KOPT-K1 (cell line): ENCODE results near the gene EAF2.

Experiments used
- H3K27ac ChIP-seq: fragments of 200-600 bp; sonication (generic); 2 replicates; pipeline ENCODE4 v1.5.1; 2016; ENCODE audit warnings: antibody characterized with exemption, mild to moderate bottlenecking, low read depth, low read length; ENCODE audit not compliant: poor library complexity, severe bottlenecking
- H3K36me3 ChIP-seq: fragments of 200-600 bp; sonication (generic); 2 replicates; pipeline ENCODE4 v1.5.1; 2017; ENCODE audit warnings: antibody characterized with exemption, mild to moderate bottlenecking, low read length, moderate library complexity; ENCODE audit not compliant: insufficient read depth
- H3K9me3 ChIP-seq: fragments of 200-600 bp; sonication (generic); 2 replicates; pipeline ENCODE4 v1.5.1; 2017; ENCODE audit warnings: antibody characterized with exemption, low read length, mild to moderate bottlenecking; ENCODE audit not compliant: insufficient read depth, poor library complexity, severe bottlenecking

Gene EAF2

DNA sequence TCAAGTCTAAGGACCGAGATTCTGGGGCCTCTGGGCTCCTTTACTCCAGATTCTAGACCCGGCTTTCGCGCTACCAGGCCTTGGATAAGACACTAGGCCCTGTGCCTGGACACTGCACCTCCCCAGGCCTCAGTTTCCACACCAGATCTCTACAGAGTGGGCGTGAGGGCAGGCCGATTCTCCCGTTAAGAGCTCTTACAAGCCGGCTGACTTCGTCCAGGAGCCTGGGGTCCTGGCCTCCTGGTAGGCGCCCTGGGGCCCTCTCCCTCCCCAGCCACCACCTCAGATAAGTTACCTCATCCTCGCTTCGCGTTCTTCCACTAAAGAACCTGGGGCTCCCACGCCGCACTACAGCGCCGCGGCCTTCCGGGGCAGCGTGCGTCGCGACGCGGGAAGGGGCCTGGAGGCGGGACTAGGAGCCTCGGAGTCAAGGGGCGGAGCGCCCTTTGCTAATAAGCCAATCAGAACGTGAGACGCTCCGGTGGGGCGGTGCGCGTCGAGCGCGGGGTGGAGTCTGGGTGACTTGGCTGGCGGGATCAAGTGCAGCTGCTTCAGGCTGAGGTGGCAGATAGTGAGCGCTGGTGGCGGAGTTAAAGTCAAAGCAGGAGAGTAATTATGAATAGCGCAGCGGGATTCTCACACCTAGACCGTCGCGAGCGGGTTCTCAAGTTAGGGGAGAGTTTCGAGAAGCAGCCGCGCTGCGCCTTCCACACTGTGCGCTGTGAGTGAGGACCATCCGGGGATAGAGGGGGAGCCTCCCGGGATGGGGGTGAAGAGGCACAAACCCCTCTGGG is at the start of gene EAF2, which contains the start of gene IQCB1:
TSS of gene EAF2 (plus strand) at position 539 of the 794 bp plus-strand sequence. CDS start at position 616, 77 bp downstream.
TSS of gene IQCB1 (minus strand) at position 390 of the 794 bp plus-strand sequence. CDS start 6,100 bp downstream, outside the sequence.
- H3K27ac ChIP-seq = peak within 1 kb of the TSS; percentile 85
- no peaks in the 10 kb centered on the region for H3K9me3 ChIP-seq
- peaks cover 30% of the 10 kb centered on the region for H3K36me3 ChIP-seq

DNA sequence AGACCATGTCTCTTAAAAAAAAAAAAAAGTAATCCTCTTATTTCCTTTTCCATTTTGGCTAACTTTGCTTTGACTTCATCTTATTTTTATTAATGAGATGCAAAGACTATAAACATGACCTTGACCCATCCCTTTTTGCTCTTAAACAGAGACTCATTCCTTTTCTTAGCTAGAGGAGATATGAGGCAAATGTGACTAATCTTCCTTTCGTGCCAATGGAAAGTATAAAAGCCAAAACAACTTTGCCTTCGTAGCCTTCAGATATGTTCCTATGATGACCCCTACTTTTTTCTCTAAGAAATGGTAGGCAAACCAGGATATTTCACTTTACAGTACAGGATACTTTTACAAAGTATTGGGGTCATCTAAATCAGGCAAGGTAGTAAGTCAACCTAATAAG is 48.5 kb upstream of the EAF2 start:
- no peaks in the 10 kb centered on the region for H3K9me3 ChIP-seq
- peaks cover 99% of the 10 kb centered on the region for H3K36me3 ChIP-seq
- H3K27ac ChIP-seq = no peak overlapping the region

DNA sequence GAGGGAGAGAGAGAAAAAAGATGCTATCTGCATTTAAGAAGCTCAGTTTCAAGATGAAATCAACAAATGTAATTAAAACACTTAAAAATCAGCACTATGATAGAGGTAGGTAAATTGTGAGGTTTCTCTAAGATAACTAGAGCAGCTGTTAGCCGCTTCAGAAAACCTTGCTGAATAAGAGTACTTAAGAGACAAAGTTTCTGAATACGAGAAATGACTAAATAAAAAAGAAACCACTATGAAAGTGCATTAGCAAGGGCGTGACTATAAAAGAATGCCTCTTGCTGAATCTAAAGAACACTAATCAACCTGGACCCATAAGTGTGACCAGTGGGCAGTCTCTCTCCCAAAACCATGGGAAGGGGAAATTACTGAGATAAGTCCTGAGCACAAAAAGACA is 41.9 kb upstream of the EAF2 start:
- Histone ChIP-seq H3K9me3 (no peaks in the 10 kb centered on the region), H3K36me3 (peaks cover 97% of the 10 kb centered on the region), H3K27ac (no peak overlapping the region)

DNA sequence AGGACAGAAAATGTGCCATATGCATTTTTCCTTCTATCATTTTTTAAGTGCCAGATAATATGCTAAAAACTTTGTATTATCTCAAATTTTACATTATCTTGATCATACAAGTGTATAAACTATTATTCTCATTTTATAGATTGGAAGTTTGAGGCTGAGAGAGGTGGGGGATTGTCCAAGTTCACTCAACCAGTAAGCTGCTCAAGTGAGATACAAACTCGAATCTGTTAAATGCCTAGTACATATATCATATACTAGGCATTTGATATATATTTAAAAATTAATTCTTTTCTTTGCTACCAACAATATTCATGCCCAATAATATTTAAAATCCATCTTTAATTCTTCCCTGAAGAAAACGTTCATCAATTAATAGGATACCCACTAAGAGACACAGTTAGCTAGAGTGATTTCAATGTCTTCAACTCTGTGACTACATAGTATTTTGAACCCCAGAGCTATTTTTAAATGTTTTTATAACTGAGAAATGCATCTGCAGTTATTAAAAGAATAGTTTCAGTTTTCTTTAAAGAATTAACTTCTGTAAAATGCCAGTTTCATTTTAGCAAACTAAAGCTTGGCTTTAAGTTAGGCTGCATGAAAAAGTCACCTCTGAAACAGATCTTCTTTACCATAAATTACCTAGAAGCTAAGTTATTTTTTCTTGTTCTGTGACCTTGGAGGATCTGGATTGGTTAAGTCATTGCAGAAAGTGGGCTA is 40.6 kb upstream of the EAF2 start:
- Histone ChIP-seq H3K27ac (no peak overlapping the region), H3K36me3 (peaks cover 97% of the 10 kb centered on the region), H3K9me3 (no peaks in the 10 kb centered on the region)

DNA sequence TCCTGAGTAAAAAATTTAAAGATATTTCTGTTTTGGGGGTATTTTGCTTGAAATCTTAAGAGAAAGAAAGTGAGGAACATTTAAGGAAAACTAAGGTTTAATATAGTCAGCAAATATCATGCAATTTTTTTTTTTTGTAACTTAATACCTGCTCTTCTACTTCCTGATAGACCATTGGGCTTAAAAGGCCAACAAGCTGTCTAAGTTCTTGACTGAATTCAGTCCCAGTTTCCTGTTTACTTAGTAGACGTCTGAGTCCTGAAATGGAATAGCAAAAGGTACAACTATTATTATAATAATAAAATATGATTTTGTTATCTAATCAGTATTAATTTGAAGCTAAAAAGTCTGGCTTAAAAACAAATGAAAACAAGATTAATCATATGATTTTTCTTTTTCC is 38.0 kb upstream of the EAF2 start:
- H3K36me3 ChIP-seq = peaks cover 96% of the 10 kb centered on the region
- H3K9me3 ChIP-seq = no peaks in the 10 kb centered on the region
- no peak overlapping the region for H3K27ac ChIP-seq

DNA sequence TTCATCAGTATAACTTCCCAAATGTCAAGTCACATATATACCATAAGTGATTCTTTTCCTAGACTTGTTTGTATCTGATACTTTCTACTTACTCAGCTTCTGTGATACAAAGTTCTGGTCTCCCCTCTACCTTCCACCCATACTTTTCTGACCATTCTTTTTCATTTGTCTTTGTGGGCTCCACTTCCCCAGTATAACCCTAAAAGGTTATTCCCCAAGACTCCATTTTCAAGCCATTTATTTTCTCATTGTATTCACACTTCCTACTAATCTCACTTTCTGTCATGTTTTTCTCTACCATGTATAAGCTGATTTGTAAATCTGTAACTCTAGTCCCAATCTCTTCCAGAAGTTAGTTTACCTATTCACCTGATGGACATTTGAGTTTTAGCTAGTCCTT is 34.1 kb upstream of the EAF2 start:
- no peak overlapping the region for H3K27ac ChIP-seq
- peaks cover 96% of the 10 kb centered on the region for H3K36me3 ChIP-seq
- no peaks in the 10 kb centered on the region for H3K9me3 ChIP-seq

DNA sequence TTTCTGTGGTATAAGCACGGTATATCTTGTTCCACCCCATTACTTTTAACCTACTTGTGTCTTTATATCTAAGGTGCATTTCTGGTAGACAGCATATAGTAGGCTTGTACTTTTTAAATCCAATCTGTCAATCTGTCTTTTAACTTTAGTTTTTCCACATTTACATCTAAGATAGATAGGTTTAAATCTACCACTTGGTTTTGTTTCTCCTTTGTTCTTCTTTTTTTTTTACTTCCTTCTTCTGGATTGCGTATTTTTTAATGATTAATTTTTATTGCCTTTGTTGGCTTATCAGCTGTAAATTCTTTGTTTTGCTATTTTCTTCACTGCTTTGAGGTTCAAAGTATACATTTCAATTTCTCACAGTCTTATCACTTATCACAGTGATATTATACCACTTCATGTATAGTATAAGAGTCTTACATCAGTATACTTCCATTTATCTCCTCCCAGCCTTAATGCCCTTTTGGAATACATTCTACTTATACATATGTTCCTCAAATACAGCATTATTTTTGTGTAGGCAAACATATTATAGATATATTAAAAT is 31.2 kb upstream of the EAF2 start:
- Histone ChIP-seq H3K36me3 (peaks cover 98% of the 10 kb centered on the region), H3K27ac (no peak overlapping the region), H3K9me3 (no peaks in the 10 kb centered on the region)

DNA sequence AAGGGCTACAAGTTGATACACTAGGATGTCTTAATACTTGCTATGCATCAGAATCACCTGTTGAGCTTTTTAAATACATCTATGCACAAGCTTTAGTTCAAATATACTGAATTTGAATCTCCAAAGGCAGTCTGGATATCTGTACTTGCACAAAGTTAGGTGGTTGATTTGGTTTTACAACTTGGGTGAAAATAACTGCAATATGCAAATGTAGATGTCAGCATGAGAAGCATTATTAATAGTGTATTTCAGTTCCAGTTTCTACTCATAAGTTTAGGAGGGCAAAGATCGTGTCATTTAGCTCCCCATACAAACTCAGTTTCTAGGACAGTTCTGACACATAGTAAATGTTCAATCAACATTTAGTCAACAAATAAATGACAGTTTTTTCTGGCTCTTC is 25.8 kb upstream of the EAF2 start:
- Histone ChIP-seq H3K9me3 (no peaks in the 10 kb centered on the region), H3K27ac (no peak overlapping the region), H3K36me3 (peaks cover 83% of the 10 kb centered on the region)

DNA sequence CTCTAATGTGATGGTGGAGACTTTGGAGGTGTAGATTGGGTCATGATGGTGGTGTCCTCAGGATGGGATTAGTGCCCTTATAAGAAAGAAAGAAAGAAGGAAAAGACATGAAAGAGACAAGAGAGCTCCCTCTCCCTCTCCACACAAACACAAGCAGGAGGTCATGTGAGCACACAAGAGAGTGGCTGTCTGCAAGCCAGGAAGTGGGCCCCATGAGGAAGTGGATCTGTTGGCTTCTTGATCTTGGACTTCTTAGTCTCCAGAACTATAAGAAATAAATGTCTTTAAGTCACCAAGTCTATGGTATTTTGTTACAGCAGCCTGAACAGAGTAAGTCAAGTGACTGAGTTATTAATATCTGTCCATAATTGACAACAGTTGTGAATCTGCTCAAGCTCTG is 17.3 kb upstream of the EAF2 start:
- peaks cover 33% of the 10 kb centered on the region for H3K9me3 ChIP-seq
- H3K27ac ChIP-seq = no peak overlapping the region
- H3K36me3 ChIP-seq = peaks cover 77% of the 10 kb centered on the region

DNA sequence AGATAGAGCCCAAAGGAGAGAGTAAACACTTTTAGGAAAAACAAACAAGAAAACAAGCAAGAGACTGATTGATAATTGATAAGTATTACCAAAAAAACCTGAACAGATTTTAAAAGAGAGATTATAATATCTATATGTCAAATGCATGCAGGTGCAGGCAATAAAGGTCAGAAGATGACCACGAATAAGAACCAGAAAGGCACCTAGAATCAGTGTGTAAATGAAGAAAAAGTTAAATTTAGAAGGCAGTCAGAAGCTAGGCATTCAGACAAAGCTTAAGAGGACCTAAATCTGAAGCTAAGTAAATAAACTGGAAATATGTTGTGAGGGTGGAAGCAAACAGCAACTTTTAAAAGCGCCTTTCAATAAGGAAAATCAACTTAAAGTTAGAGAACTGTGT is 16.4 kb upstream of the EAF2 start:
- Histone ChIP-seq H3K36me3 (peaks cover 85% of the 10 kb centered on the region), H3K27ac (no peak overlapping the region), H3K9me3 (peaks cover 42% of the 10 kb centered on the region)

DNA sequence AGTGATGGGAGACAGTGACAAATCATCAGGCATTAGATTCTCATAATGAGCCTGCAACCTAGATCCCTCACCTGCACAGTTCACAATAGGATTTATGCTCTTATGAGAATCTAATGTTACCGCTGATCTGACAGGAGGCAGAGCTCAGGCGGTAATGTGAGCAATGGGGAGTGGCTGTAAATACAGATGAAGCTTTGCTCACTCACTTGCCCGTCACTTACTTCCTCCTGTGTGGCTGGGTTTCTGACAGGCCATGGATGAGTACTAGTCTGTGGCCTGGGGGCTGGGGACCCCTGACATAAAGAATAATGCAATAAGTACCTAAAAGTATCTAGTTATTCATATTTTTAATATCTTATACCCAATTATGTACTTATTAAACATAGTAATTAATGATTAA is 15.8 kb upstream of the EAF2 start:
- peaks cover 48% of the 10 kb centered on the region for H3K9me3 ChIP-seq
- H3K27ac ChIP-seq = no peak overlapping the region
- peaks cover 91% of the 10 kb centered on the region for H3K36me3 ChIP-seq

DNA sequence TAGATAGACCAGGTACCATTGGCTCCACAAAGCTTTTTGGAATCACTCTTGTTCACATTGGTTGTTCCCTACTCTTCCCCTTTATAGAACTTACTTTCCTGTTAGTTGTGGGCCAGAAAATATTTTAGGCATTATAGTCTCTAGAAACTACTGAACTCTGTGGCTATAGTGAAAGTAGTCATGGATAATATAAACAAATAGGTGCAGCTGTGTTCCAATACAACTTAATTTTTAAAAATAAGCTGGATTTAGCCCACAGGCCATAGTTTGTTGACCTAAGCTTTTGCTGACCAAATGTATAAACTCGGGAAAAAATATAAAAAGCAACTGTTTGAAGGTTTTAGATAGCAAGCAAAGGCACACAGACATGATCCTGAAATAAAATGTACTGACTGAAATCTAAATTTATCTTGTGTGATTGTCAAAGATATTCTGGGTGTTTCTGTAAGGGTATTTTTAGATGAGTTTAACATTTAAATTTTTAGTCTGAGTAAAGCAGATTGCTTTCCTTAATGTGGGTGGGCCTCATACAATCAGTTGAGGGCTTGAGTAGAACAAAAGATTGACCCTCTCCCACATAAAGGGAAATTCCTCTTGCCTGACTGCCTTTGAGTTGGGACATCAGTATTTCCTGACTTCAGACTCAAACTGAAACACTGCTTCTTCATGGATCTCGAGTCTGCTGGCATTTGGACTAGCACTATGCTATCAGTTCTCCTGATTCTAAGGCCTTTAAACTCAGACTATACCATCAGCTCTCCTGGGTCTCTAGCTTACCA is 13.4 kb upstream of the EAF2 start:
- Histone ChIP-seq H3K9me3 (peaks cover 40% of the 10 kb centered on the region), H3K36me3 (peaks cover 97% of the 10 kb centered on the region), H3K27ac (no peak overlapping the region)

DNA sequence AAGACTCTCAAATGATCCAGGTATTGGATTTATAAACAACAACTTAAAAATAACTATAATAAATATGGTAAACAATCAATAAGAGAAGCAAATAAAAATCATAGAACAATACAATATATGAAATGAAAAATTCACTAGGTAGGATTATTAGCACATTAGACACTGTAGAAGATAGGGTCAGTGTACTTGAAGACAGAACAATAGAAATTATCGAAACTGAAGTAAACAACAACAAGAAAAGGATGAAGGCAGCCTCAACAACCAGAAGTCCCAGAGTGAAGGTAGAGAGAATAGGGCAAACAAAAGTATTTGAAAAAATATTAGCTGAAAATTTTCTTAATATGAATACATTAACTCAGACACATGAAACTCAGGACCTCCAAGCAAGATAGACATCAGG is 12.0 kb upstream of the EAF2 start:
- peaks cover 97% of the 10 kb centered on the region for H3K36me3 ChIP-seq
- peaks cover 27% of the 10 kb centered on the region for H3K9me3 ChIP-seq
- H3K27ac ChIP-seq = no peak overlapping the region

DNA sequence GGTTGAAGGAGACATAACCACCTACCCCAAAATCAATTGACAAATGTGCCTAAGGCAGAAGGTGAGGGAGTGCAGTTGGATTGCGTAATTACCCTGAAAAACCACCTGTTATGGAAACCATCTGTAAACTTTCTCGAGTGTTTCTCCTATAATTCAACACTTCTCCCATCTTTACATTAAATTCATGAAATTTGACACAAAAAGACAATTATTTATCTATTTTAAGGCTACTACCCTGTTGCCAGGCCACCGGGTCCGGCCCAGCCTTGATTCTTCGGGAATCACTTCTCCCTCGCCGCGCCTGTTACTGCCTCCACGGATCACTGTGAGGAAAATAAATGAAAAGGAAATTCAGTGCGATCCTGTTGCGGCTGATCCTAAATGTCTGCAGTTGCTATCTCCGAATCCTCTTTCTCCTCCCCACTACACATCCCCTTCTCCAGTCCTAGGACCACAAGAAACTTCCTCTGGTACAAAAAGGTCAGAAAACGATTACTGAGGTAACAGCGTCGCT is 795 bp upstream of the EAF2 start:
- H3K27ac ChIP-seq = peak overlapping the region; percentile 85
- peaks cover 37% of the 10 kb centered on the region for H3K36me3 ChIP-seq
- H3K9me3 ChIP-seq = no peaks in the 10 kb centered on the region

DNA sequence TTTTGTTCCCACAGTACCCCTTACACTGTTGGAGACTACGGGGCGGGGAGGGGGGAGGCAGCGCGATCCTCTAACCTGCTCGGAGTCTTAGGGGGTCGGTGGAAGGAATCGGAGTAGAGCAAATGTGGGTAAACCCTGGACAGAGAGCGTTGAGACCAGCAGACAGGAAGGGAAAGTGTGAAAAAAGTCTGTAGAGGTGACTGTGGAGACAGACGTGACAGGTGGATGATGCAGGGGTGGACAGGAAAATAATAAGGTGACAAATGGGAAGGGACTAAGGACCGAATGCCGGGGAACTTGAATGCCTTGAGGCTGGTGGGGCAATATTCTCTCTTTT is 424 bp downstream of the EAF2 start:
- no peaks in the 10 kb centered on the region for H3K9me3 ChIP-seq
- H3K27ac ChIP-seq = peak overlapping the region; percentile 85
- H3K36me3 ChIP-seq = peaks cover 30% of the 10 kb centered on the region
